Transverse colon (tissue), 3 donors: ENCODE results near the gene RNF121.

Source experiments
- CTCF ChIP-seq, 5 experiments: fragments of 200-600 bp in 3 of 5; fragments of 450-650 bp in 2 of 5; sonication (generic) in 3 of 5; IDR thresholded peaks; 1 replicate in 2 of 5; 2 replicates in 3 of 5; pipeline ENCODE4 v1.5.1; 2016 to 2017; ENCODE audit warnings: antibody characterized with exemption in 5 of 5, inconsistent platforms in 3 of 5, mild to moderate bottlenecking in 2 of 5, moderate library complexity in 1 of 5
- EP300 ChIP-seq: sonication (generic); formaldehyde crosslinking; IDR thresholded peaks from one replicate; pipeline ENCODE4 v1.6.1; 2017; ENCODE audit warnings: antibody characterized with exemption, low read depth
- POLR2A ChIP-seq: fragments of 450-650 bp; IDR thresholded peaks from one replicate; pipeline ENCODE4 v1.6.1; 2016; ENCODE audit warnings: antibody characterized with exemption, mild to moderate bottlenecking, moderate library complexity

DNA sequence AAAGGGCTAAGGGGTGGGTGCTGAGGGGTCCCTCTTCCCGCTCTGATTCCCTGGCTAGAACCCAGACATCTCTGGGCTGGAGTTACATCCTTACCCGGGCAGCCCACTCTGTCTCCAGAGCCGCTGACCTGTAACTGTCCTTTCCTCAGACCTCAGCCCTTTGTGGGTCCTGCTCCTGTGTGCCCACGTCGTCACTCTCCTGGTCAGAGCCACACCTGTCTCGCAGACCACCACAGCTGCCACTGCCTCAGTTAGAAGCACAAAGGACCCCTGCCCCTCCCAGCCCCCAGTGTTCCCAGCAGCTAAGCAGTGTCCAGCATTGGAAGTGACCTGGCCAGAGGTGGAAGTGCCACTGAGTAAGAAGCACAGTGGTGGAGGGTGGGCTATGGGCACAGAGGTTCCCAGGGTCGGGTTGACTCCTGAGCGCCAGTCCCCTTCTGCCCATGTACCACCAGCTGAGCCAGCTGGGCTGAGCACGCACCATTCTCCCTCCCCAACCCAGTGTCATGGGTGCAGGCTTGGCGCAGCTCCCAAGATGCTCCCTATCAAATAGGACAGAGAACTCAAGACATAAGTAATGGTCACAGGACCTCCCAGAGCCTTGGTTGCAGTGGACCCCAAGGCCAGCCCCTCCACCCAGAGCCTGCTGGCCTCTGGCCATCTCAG, 71.5 kb downstream of the RNF121 start:
- TF ChIP-seq EP300, result no peak
- TF ChIP-seq POLR2A, result no peak
- TF ChIP-seq CTCF (IDR thresholded peaks at IDR 0.05), result no peak
